Measurements from ENCODE around the gene KCNIP4. TPM values are rescaled to one million over a fixed set of nuclear protein-coding genes. Genes with fewer than 3 reads are reported as not detected.

KCNIP4 gene
- total RNA-seq, 1 donor from 2014 or later: 0.53 TPM

DNA sequence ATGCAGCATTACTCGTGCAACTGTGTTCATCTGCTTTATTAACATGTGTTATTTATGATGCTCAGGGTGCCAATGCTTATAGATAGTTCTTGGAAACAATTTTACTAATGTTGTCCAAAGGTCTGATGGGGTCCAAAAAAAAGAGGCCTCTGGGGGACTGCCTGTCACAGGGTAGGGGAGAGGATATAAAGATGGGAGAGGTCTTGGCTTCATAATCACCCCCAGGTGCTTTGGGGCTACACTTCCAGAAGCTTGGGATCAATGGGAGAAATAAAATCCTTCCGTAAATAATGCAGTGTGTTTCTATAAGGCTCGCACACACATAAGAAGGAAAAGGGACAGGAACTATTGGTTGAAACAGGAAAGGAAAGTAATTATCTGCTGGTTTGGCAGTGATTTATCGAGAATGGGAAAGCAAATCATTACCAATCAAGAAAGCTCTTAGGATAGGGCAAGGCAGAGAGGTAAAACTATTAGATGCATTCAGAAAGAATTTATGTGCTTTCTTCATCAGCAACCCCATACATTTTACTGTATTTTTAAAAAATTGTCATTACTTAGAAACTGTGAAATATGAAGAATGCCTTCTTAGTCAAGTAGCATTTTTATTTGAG is 677.0 kb downstream of the KCNIP4 start:
- H3K4me3 ChIP-seq (ENCODE audit: low read depth, low read length): no peak overlapping the region
- FAIRE-seq: no peak
- no peak for DNase-seq (ENCODE audit: low read depth)
- H3K36me3 ChIP-seq (ENCODE audit: control insufficient read depth, insufficient read depth, low read length): no peaks in the 10 kb centered on the region
- H3K27me3 ChIP-seq (ENCODE audit: control insufficient read depth, insufficient read depth, low read length): no peaks in the 10 kb centered on the region
- TF ChIP-seq, protein P1, sequence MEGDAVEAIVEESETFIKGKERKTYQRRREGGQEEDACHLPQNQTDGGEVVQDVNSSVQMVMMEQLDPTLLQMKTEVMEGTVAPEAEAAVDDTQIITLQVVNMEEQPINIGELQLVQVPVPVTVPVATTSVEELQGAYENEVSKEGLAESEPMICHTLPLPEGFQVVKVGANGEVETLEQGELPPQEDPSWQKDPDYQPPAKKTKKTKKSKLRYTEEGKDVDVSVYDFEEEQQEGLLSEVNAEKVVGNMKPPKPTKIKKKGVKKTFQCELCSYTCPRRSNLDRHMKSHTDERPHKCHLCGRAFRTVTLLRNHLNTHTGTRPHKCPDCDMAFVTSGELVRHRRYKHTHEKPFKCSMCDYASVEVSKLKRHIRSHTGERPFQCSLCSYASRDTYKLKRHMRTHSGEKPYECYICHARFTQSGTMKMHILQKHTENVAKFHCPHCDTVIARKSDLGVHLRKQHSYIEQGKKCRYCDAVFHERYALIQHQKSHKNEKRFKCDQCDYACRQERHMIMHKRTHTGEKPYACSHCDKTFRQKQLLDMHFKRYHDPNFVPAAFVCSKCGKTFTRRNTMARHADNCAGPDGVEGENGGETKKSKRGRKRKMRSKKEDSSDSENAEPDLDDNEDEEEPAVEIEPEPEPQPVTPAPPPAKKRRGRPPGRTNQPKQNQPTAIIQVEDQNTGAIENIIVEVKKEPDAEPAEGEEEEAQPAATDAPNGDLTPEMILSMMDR (IDR thresholded peaks at IDR 0.05; ENCODE audit: insufficient read depth, low read length, severe bottlenecking): no peak

DNA sequence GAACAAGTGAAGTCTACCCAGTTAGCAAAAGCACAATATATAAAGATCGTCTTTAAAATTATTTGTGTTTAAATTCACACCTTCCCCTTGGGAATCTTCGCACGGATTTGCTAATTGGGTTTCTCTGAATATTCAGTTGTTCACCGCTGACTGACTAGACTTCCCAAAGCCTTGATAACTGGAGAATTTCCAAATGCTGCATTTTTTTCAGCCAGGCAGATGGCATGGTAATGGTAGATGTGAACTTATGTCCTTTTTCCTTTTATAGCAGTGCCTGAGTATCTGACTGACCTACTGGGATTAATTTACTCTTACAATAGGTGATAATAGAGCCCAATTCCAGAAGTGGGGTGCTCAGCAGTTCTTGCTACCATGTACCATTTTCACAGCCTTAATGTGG is 700.2 kb downstream of the KCNIP4 start:
- DNase-seq (ENCODE audit: low read depth) (no peak), FAIRE-seq (no peak)
- H3K27me3 ChIP-seq (ENCODE audit: control insufficient read depth, insufficient read depth, low read length): no peaks in the 10 kb centered on the region
- TF ChIP-seq, protein P1 (IDR thresholded peaks at IDR 0.05; ENCODE audit: insufficient read depth, low read length, severe bottlenecking): no peak
- no peak overlapping the region for H3K4me3 ChIP-seq (ENCODE audit: low read depth, low read length)
- H3K36me3 ChIP-seq (ENCODE audit: control insufficient read depth, insufficient read depth, low read length): no peaks in the 10 kb centered on the region

DNA sequence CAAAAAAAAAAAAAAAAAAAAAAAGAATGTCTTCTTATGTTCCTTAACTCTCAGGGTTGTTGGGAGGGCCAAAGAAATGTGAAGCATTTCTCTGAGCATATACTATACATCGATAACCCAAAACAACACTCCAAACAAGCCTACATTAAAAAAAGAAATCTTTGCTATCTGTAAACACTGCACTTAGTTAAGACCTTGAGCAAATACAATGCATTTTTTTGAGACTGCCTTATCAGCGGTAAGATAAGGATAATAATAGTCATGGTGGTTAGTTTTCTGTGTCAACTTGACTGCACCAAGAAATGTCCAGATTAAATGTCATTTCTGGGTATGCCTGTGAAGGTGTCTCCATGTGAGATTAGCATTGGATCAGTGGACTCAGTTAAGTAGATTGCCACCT is 706.4 kb downstream of the KCNIP4 start:
- H3K27me3 ChIP-seq (ENCODE audit: control insufficient read depth, insufficient read depth, low read length): no peaks in the 10 kb centered on the region
- DNase-seq (ENCODE audit: low read depth): no peak
- H3K36me3 ChIP-seq (ENCODE audit: control insufficient read depth, insufficient read depth, low read length): no peaks in the 10 kb centered on the region
- no peak for FAIRE-seq
- no peak overlapping the region for H3K4me3 ChIP-seq (ENCODE audit: low read depth, low read length)
- TF ChIP-seq, protein P1 (IDR thresholded peaks at IDR 0.05; ENCODE audit: insufficient read depth, low read length, severe bottlenecking): no peak

DNA sequence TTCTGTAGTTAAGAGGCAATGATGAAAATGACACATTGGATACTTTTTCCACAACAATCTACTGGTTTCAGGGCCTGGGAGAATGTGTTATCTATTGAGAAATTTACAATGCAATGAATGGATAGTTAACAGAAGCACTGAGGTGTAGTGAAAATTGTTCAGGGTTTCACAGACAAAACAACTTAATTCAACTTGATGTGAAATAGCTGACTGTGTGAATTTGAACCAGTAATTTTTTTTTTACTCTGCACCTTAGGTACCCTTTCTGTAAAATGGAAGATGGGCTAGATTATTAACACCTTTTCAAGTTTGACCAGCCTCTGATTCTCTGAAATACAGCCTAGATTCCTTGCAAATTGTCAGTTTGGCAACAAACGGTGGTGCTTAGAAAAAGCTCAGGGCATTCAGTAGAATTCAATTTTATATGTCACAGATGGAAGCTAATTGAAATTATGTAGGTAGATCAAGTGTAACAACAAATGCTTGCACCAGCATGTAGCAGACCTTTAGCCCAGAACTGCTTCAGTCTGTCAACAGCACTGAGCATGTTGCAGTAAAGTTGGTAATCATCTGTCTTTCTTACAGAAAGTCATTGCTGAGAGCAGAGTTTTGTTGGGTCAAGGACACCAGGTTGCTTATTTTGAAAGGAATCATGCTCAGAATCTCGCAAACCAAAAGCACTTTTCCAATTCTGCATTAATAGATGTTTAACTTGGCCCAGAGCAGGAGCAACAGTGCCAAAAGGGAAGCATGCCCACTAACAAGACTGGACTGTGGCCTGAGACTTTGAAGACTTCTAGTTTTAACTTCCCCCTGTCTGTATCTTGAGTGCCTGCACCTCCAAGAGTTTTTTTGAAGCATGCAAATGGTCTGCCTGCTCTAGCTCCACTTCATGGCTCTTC is 721.7 kb downstream of the KCNIP4 start:
- TF ChIP-seq, protein P1 (IDR thresholded peaks at IDR 0.05; ENCODE audit: insufficient read depth, low read length, severe bottlenecking): no peak
- Histone ChIP-seq H3K4me3 (ENCODE audit: low read depth, low read length) (no peak overlapping the region), H3K27me3 (ENCODE audit: control insufficient read depth, insufficient read depth, low read length) (no peaks in the 10 kb centered on the region), H3K36me3 (ENCODE audit: control insufficient read depth, insufficient read depth, low read length) (no peaks in the 10 kb centered on the region)
- FAIRE-seq (no peak), DNase-seq (ENCODE audit: low read depth) (no peak)

DNA sequence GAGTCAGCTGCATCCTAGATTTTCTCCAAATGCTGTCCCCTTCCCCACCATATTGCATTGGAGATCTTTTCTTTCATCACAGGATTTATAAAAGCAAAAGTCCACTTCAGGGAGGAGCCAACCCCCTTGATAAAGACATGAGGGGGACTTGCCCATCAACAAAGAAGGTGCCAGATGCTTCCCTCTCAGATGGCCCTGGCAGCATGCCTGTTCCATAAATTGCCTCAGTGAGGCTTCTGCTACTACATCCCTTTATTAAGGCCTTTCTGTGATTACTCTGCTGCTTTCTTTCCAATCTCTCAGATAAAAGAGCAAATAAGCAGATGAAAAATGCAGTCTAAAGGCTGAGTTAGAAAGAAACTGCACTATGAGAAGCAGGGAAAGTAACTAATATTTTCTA is 736.7 kb downstream of the KCNIP4 start:
- no peak for DNase-seq (ENCODE audit: low read depth)
- no peak for FAIRE-seq
- TF ChIP-seq, protein P1 (IDR thresholded peaks at IDR 0.05; ENCODE audit: insufficient read depth, low read length, severe bottlenecking): no peak

More for the DNA sequence above, 736.7 kb downstream of the KCNIP4 start:
- no peaks in the 10 kb centered on the region for H3K36me3 ChIP-seq (ENCODE audit: control insufficient read depth, insufficient read depth, low read length)
- H3K4me3 ChIP-seq (ENCODE audit: low read depth, low read length): no peak overlapping the region
- no peaks in the 10 kb centered on the region for H3K27me3 ChIP-seq (ENCODE audit: control insufficient read depth, insufficient read depth, low read length)

Measured in bronchial epithelial cell (primary cell).